Right ventricle myocardium inferior (tissue), 1 donor: ENCODE measurements around the gene ANKRD23. TPM values are rescaled to one million over a fixed set of nuclear protein-coding genes. Genes with fewer than 3 reads are reported as not detected.

Source experiments
- ATAC-seq: fragments of 200-7000 bp; cut with Tn5 transposase; one replicate; pipeline ENCODE4 v1.9.1; 2020; ENCODE audit warnings: mild to moderate bottlenecking, moderate library complexity
- DNase-seq: peaks from one replicate; pipeline ENCODE4 v3.0.0; 2021; ENCODE audit errors: missing footprints
- intact Hi-C: fragments of 100-400 bp; cut with DNase I; formaldehyde crosslinking; loops from one replicate; pipeline ENCODE4 v1.11.0; 2022
- total RNA-seq: library from RNA; stranded (reverse); fragmentation: NEBNext Ultra II Directional; extraction: Animal tissue kit (Norgen Biotek cat#: 25700); gene quantifications from one replicate; pipeline ENCODE4 v1.2.1, GENCODE V29; 2021
- donor health status: DM: no; HTN: yes; CAD: no; lungs with severe emphysema.

Gene ANKRD23
- total RNA-seq, 1 donor from 2014 or later, result 12.7 TPM

DNA sequence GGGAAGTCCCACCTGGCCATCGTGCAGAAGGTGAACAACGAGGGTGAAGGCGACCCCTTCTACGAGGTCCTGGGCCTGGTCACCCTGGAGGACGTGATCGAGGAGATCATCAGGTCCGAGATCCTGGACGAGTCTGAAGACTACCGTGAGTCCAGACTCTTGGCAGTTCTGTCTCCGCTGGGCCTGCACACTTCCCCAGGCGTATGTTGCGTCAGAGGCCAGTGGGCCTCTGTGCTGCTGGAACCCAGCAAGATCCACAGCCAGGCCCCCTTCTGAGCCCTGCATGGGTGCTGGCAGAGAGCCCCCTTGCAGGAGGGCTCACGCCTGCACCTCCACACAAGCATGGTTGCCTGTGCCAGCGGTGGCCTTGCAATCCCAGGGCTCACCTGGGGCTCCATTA, 18.8 kb downstream of the ANKRD23 start:
- ATAC-seq, result no peak
- intact Hi-C loops, result no loop called here
- no peak for DNase-seq

DNA sequence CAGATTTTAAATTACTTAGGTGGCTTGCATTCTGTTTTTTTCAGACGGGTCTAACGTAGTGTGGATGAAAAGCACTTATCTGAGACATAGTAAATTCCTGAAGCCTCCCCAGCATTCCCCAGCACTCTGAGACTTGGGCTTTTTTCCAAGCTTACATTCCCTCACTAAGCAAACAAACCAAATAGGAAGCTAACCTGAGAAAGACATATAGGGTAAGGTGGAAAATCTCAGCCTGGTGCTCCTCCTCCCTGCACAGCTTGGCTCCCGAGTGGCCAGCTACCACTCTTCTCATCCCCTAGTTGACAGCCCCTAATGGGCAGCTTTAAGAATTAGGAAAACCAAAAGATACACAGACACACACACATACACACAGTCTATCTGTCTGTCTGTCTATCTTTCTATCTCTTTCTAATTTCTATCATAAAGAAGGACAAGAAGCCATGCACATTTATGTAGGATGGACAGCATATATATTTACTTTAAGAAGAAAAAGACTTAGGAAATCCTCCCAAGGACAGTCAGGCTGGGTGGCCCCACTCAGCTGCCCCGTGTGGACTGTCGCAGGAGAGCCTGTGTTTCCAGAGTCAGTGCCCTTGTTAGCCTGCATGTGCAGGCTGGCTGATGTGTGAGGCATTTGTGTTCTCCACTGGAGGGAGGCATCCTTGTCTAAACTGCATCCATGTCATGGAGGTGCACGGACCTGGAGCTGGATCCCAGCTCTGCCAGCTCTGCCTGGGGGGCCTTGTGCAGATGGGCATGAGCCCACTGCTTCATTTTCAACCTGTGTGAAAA, 19.5 kb downstream of the ANKRD23 start:
- intact Hi-C loops, result no loop called here
- ATAC-seq (no peak), DNase-seq (no peak)

DNA sequence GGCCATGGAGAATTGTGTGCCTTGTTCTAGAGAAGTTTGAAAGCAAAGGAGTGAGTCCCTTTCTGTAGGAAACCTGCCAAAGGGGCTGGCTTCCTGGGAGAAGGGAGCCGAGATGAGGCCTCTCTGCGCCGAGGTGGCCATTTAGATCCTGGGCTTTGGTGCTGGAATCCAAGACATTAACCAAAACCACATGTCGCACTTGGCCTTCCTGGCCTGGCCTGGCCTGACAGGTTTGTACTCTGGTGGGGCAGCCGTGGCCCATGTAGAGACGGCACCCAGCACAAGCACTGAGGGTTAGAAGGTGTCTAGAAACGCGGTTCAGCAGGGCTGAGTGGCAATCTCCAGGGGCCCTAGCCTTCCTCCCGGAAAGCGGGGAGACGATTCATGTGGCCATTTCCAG, 20.6 kb downstream of the ANKRD23 start:
- intact Hi-C loops, result no loop called here
- ATAC-seq, result peak; percentile 26
- peak; percentile 66 for DNase-seq

DNA sequence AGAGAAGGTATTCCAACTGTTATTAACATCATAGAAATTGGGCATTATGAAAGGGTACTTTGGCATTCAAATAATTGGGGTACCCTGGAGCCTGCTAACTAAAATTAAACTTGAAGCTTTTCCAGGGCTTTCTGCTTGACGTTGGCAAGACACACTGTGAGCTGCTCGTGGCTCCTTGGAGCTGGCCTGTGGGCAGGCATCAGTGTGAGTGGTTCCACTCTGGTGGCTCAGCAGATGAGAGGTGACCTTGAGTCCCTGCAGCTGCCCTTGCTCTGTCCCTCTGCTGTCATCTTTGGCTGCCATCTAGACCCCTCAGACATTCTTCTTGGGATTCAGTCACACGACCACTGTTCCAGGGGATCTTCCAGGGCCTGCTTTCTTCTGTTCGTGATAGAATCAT, 21.0 kb downstream of the ANKRD23 start:
- DNase-seq (no peak), ATAC-seq (peak; percentile 21)
- intact Hi-C loops, result no loop called here

DNA sequence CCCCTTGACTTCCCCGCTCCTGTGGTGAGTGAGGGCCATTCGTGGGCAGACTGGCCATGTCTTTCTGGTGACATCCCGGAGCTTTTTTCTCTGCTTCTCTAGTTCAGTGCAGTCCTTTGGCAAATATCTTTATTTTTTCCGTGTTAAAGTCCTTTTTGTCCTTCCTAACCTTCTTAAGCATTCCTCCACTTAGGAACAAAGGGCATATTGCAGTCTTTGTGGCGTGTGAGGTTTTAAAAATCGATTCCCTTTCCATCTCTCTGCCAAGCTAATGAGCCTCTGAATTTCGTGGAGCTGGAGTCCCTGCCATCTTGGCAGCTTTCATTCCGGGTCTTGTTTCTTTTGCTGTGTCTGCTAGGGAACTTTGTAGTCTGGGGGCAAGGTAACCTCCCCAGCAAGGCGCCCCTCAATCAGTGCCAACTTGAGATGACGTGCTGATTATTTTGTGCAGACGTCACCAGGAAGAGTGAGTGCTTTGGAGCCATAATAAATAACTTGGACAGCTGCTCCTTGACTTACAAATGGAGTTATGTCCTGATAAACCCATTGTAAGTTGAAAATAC, 22.6 kb downstream of the ANKRD23 start:
- ATAC-seq (no peak), DNase-seq (no peak)
- intact Hi-C loops, result no loop called here

DNA sequence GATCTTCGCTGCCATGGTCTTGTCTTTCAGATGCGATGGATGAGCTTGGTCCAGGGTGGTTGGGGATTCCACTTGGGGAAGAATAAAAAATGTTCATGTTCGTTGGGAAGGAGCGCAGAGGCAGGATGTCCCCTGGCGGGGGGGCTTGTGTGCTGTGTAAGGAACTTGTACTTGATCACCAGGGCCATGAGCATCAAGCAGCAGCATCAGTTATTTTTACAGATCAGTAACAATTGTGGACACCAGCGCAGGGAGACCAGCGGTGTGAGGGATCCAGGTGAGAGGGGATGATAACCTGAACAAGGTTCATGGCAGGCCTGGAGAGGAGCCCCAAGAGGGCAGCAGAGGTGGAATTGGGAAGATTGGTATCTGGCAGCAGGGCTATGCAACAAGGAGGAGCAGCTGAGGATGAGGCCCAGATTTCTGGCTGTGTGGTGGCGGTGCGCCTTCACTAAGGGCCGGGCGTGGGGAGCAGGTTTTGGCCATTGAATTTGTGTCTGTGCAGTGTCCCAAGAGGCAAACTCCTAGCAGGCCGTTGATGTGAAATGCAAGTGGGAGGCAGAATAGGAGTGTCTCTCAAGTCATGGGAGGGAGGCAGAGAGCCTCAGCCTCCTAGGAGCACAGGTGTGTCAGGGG, 23.8 kb downstream of the ANKRD23 start:
- intact Hi-C loops, result loop anchor here (5.0 kb wide), 5 partner anchors 37 to 183 kb away; partner anchors contain the start of genes ANKRD39, CNNM4 and KANSL3
- ATAC-seq, result no peak
- DNase-seq, result peak; percentile 65

DNA sequence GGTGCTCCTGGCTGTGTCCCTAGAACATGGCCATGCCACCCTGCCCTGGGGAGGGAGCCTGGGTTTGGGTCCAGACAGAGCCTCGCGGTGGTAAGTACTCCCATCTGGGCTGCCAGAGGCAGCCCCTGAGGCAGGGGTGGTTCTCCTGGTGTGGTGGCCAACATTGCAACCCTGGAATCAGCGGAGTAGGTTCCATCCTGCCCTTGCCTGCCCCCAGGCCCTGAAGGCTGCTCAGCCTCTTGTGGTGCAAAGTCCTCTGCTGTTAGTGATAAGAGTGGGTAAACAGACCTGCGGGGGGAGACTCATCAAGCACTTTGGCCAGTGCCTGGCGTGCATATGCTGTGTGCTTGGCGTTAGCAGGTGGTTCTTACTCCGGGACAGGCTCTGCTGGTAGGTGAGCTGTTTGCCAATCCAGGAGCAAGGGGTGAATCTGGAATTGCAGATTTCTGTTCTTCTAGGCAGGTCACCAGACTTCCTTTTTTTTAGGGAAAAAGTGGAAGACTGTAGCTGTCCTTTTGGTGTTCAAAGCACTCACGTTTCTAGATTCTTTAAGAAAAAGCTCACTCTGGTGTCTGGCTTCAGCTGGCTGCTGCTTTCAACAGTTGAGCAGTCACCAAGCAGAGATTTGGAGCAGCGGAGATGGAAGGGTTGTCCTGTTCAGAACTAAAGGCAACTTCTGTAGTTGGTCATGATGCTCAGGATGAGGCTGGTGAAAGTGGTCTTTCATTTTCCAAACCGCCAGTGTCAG, 24.5 kb downstream of the ANKRD23 start:
- DNase-seq (peak; percentile 42), ATAC-seq (peak; percentile 50)
- intact Hi-C loops, result loop anchor here (5.0 kb wide), 5 partner anchors 38 to 182 kb away; partner anchors contain the start of genes ANKRD39, CNNM4 and KANSL3

DNA sequence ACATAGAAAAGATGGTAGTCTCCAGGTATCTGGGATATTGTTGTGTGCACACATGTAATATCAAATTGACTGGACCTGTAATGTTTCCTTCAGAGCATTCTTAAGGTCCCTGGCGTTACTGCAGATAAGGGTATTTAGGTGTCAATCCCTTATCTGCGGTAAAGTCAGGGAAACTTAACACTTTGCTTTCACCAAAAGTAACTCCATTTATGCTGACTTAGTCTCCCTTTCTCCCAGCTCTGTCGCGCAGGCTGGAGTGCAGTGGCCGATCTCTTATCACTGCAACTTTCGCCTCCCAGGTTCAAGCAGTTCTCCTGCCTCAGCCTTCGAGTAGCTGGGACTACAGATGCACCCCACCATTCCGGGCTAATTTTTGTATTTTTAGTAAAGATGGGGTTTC, 25.9 kb downstream of the ANKRD23 start:
- ATAC-seq (no peak), DNase-seq (no peak)
- intact Hi-C loops, result loop anchor here (5.0 kb wide), 5 partner anchors 39 to 181 kb away; partner anchors contain the start of genes ANKRD39, CNNM4 and KANSL3

DNA sequence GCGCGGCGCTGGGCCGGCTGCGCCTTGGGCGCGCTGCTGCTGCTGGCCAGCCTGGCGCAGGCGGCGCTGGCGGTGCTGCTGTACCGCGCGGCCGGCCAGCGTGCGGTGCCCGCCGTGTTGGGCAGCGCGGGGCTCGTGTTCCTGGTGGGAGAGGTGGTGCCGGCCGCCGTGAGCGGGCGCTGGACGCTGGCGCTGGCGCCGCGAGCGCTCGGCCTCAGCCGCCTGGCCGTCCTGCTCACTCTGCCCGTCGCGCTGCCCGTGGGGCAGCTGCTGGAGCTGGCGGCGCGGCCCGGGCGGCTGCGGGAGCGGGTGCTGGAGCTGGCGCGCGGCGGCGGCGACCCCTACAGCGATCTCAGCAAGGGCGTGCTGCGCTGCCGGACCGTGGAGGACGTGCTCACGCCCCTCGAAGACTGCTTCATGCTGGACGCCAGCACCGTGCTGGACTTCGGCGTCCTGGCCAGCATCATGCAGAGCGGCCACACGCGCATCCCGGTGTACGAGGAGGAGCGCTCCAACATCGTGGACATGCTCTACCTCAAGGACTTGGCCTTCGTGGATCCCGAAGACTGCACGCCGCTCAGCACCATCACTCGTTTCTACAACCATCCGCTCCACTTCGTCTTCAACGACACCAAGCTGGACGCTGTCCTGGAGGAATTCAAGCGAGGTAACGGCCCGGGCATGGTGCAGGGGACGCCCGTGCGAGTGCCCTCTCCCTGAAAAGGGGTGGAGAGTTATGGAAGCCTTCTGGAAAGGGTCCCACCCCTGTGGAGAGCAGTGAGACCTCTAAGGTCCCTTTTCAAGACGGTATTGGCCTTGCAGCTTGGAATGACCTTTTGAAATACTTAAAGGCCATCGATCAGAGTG, 26.8 kb downstream of the ANKRD23 start:
- DNase-seq (no peak), ATAC-seq (no peak)
- intact Hi-C loops, result loop anchor here (1.0 to 5.0 kb wide), 6 partner anchors 40 to 180 kb away; partner anchors contain the start of genes ANKRD39, CNNM4, KANSL3 and LMAN2L

DNA sequence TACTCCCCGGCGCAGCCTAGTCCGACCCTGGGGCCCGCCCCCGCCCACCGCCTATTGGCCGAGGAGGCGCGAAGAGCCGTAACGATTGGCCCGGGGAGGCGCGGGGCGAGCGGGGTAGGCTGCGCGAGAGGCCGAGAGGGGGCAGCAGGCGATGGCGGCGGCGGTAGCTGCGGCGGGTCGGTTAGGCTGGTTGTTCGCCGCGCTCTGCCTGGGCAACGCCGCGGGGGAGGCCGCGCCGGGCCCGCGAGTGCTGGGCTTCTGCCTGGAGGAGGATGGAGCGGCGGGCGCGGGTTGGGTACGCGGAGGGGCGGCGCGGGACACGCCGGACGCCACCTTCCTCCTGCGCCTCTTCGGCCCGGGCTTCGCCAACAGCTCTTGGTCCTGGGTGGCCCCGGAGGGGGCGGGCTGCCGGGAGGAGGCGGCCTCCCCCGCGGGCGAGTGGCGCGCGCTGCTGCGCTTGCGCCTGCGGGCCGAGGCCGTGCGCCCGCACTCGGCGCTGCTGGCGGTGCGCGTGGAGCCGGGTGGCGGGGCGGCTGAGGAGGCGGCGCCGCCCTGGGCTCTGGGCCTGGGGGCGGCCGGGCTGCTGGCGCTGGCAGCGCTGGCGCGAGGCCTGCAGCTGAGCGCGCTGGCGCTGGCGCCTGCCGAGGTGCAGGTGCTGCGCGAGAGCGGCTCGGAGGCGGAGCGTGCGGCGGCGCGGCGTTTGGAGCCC, 27.5 kb downstream of the ANKRD23 start, which contains the start of gene CNNM3:
Gene CNNM3 (plus strand): TSS at position 142 of the 709 bp plus-strand sequence. CDS start 10 bp downstream, at position 152.
- ATAC-seq (peak; percentile 94), DNase-seq (peak; percentile 99)
- intact Hi-C loops, result loop anchor here (1.0 to 5.0 kb wide), 6 partner anchors 41 to 179 kb away; partner anchors contain the start of genes ANKRD39, CNNM4, KANSL3 and LMAN2L

DNA sequence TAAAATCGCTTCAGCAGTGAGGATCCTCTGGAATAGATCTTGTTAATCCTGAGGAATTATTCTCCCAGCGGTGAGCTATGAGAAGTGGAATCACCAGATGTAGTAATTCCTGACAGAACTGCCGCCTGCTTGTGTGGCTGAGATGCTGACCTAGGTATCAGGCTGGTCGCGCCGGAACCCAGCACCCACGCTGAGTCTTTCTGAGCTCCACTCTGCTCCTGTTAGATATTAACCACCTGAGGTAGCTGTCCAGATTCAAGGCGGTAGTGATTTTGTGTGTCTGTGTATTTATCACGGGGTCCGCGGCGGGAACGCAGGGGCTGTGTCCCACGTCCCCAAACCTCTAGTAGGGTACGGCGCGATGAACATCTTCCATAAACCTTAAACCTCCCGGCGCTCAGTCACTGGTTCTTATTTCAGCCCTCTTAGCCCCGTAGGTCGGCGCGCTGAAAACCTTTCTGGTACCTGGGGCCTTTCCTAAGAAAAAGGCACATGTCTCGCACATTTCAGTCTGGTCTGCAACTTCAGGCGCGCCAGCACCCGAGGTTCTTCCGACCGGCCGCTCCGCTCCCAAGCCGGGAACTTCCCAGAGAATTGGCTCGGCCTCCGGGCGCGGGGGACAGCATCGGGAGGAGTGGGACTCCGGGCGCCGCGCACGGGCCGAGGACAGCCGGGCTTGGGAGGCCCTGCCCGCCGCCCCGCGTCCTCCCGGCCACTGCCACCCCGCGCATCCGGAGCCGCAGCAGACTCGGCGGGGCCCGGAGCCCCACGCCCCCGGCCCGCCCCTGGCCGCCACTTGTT, 28.3 kb downstream of the ANKRD23 start:
- intact Hi-C loops, result loop anchor here (1.0 to 5.0 kb wide), 6 partner anchors 42 to 178 kb away; partner anchors contain the start of genes ANKRD39, CNNM4, KANSL3 and LMAN2L
- no peak for ATAC-seq
- peak; percentile 69 for DNase-seq

DNA sequence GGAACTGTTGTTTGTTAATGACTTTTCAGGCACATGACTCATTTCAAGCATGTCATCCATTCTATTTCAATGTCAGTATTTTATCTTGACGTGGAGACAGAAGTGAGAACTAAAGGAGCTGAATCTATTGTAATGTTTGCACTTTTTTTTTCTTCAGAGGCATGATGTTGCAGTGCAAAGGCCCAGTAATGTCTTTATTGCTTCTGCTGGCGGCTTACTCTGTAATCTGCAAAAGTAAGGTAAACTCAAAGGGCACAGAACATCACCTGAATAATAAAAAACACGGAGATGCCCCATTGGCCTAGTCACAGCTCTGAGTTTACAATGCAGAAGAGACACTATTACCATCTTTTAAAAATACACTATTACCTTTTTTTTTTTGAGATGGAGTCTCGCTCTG, 30.2 kb downstream of the ANKRD23 start:
- ATAC-seq, result no peak
- DNase-seq, result no peak
- intact Hi-C loops, result no loop called here

DNA sequence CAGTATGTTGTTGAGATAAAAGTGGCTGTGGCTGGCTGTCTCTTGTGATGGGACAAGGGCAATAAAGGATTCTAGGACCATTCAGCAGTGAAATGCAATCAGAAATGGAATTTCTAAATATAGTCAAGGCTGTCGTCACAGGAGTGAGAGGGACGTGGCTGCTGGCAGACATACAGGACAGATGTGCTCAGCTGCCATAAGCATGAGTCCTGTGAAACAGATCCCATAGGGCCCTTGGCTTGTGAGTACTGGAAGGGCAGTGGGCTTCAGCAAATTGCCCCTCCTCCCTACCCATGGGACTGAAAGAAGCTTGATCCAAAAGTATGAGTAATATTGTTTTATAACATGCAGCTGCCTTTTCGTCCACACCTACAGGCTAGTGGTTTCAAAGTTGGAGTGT, 31.9 kb downstream of the ANKRD23 start:
- DNase-seq (peak; percentile 79), ATAC-seq (peak; percentile 56)
- intact Hi-C loops, result no loop called here

DNA sequence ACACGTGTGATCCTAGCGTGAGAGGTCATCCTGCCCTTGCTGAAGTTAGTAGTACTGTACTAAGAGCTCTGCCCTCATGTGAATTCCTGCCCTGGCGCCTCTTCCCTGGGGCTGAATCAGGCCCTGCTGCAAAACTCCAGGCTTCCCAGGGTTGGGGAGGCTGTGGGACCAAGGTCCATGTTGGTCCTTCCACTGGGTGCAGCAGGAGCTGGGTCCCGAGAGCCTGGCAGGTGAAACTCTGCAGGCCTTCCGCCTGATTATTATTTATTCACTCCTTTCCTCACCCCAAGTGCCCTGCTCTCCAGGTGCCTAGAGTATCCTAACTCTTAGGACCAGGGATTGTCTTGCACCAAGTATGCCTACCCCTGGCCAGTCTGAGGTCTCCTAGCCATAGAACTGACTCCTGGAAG, 33.0 kb downstream of the ANKRD23 start:
- DNase-seq (no peak), ATAC-seq (no peak)
- intact Hi-C loops, result no loop called here

DNA sequence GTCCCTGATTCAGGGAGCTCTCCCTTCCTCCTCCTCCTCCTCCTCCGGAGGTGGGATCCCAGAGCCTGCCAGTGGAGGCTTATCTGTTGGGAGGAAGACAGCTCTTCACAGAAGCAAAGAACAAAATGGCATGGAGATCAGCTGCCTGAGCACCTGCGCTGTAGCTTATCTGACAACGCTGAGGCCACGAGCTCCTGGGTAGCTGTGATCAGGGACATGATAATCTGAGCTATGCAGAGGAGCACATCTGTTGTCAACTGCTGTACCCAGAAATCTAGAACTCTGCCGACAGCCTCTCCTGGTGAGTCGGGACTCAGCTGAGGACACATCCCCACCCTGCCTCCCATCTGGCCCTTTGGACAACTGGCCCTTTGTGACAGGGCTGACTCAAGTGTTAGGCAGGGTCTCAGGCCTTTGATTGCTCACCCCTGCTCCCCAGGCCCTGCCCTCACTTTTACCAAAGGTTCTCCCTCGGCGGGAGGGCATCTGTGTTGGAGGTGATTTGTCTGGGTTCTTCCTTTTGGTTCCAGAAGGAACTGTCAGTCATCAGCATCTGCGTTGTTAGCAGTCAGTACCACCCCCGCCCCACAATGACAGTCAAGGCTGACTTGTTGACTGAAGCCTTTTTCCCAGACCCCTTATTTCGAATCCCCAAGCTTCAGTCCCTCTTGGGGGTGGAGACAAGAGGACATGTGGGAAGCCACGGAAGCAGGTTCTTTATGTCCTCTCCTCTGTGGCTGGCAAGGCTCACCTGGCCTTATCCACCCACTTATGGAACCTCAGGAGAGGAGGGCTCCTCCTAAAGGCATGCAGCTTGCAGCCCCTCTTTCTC, 33.7 kb downstream of the ANKRD23 start:
- no peak for ATAC-seq
- intact Hi-C loops, result no loop called here
- no peak for DNase-seq
